HG02885 (cell line): ENCODE measurements around the gene MAN1A1.

Source experiments
- ATAC-seq: cut with Tn5 transposase; IDR thresholded peaks from one replicate; pipeline ENCODE4 v1.9.1; 2021; ENCODE audit warnings: mild to moderate bottlenecking; ENCODE audit not compliant: unreplicated experiment, poor library complexity

MAN1A1 gene

DNA sequence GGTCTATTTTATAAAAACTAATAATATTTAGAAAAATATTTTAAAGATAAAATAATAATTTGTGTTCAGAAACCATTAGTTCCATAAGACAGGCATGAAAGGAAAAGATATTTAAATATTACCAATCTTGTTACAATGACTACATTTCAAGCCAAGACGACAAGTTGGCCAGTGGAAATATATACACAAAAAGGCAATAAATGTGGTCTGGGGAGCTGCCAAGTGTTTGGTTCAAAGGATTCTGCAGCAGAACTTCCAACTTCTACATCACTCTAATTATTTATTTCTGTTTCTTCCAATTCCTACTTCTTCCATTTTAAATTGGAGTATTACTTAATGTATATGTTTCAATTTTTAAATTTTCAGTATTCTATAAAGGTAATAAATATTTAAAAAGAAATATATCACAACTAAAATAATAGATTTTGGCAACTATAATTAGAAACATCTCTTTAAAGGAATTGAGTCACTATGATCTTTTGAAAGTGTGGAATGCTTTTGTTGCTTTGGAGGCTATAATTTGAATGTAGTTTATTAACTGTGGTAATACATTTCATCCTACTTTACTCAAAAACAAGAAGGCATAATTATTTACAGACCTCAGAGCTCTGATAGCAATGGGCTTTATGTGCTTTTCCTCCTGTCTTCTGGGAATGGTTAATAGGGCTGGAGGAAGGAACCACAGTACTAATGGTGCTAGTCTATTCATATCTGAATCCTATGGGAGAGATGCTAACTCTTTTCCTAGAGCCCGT is 141.4 kb downstream of the MAN1A1 start:
- ATAC-seq, result no peak

GRCh38 chr6:119207327-119207726 is 142.2 kb downstream of the MAN1A1 start:
- no peak for ATAC-seq

DNA sequence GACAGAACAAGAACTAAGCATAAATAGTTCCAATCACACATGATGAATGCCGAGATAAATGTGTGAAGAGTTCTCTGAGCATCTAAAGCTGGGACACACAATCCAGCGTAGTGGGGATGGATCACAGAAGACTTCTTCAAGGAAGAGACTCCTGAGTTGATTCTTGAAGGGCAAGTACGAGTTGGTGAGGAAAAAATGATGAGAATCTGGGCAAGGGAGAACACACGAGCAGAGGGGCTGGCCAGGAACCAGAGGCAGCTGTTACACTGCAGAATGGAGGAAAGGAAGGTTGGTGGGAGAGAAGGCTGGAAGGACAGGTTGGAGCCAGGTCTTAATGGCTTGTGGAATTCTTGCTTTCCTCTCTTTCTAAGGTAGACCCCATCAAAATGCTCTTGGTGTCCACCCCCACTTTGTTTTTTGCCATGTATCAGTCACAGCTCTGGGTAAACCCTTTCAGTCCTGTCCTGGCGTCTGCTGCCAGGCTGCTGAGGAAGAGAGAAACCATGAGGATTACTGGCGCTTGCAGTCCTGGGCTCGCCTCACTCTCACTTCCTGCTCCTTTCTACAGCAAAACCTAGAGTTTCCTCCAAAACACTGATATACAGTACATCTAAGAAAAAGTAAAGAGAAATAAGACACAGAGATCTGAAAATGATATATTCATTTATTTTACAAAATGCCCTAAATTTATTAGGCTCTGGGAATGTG is 143.5 kb downstream of the MAN1A1 start:
- peak; percentile 89 for ATAC-seq

- ATAC-seq, result no peak
These were observed 144.8 kb downstream of the MAN1A1 start for GRCh38 chr6:119204719-119205118.

DNA sequence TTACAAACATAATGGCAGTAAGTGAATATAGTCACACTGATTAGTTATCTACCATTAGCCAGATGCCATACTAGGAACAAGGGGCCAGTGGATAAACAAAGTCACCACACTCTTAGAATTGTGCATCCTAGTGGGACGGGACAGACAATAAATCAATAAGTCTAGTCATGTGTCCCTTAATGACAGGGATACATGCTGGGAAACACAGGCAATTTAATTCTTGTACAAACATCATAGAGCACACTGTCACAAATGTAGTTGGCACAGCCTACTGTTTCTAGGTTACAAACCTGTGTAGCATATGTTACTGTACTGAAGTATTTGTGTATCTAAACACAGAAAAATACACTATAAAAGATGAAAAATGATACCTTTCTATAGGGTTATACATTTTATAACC is 148.1 kb downstream of the MAN1A1 start:
- ATAC-seq, result no peak

DNA sequence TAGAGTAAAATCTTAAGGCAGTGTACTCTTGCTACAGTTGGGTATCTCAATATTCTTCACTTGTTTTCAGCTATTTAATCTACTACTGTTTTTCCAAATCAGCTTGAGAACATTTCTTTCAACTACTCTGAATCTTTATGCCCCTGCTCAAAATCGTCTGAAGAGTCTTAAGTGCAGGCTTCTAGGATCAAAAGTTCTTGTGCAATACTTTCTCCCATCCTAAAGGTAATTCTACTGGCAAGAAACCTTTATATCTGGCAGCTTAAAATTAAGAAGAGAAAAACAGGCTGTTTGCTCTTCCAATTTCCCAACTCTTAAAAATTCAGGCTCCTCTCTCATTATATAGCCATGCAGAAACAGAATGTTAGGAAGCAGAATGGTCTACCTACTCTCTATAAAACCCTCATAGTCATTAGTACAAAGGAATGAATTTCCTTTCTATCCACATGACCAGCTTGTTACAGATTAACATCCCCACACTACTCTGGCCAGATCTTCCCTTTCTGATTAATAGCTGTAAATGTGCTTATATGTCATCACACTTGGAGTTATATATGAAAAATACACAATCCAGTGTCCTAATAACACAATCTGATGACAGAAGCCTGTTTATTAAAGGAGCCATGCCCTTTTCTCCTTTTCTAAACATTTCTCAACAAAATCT is 148.9 kb downstream of the MAN1A1 start:
- no peak for ATAC-seq

GRCh38 chr6:119197271-119197670 is 152.3 kb downstream of the MAN1A1 start:
- ATAC-seq, result no peak

DNA sequence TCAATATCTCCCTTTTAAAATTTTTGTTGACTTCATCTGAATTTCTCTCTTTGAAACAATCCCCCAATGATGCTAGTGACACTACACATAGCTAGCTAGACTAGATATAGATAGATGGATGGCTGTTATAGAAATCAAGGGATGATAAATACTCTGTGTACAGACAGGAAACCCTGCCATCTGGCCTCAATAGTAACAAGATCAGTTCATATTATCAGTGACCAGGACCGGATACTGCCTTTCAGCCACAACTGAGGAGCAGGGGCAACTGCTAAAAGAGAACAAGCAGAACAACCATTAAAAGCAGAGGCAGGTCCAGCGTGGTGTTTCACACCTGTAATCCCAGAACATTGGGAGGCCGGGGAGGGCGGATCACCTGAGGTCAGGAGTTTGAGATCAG is 152.8 kb downstream of the MAN1A1 start:
- no peak for ATAC-seq

DNA sequence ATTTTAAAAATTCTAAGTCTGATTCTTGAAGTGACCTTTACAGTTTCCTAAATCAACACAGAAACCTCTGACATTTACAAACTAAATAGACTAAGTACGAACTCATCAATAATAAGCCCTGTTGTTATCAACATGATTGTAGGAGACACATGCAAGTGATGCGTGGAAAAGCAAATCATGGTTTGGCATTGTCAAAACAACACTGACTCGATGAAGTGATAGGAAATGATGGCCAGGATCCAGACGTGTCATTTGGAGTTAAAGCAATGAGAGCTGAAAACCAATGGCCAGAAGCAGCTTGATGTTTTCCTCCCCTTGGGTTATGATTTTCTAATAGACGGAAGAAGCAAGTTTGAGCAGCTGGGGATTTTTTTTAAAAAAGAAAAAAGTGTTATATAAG is 153.7 kb downstream of the MAN1A1 start:
- no peak for ATAC-seq

DNA sequence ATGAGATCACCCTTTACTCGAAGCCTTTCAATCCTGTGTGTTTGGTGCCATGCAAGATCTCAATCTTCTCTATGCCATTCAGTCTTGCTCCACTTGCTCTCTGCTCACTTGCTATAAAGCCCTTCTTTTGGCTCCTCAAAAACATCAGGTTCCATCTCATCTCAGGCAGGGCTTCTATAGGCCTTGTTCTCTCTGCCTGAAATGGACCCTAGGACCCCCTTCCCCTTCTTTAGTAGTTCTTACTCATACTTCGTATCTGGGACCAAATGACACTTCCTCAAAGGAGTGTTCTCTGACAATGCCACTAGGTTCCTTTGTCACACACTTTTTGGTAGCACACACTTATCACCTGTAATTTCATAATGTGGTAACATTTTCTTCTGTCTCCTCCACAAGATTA is 154.4 kb downstream of the MAN1A1 start:
- ATAC-seq, result no peak

DNA sequence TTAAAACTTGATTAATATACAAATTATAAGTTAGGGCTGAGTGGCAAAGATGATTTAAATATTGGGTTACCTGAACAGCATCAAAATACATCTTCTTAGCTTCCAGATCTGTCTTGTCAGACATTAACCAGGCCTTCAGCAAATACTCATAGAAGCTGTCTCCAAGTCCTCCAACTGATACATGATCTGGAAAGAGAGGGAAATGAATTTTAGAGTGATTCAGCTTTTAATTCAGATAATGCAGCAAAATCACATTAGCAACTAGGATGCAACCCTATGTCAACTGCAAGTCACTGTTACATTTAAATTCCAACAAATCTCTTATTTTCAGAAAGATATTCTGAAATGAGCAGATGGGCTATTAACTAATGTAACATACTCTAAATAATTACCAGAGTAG is 155.9 kb downstream of the MAN1A1 start:
- ATAC-seq, result no peak

- no peak for ATAC-seq
These were observed 157.4 kb downstream of the MAN1A1 start for GRCh38 chr6:119192200-119192599.

GRCh38 chr6:119190176-119190575 is 159.4 kb downstream of the MAN1A1 start:
- no peak for ATAC-seq

DNA sequence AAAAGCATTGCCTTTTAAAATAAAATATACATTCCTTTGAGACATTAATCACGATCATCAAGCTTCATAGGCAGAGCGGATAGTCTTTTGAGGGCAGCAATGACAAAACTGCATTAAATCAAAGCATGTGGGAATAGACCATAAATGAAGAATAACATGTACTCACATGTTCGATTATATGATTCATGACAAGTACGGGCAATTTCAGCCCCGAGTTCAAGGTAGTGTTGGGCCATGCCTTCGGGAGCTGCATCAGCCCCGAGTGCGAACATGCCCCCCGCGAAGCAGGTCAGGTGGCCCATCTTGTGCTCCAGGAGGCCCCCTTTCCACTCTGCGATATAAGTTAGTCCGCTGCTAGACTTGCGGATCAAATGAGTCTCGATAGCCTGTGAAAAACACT is 160.1 kb downstream of the MAN1A1 start:
- no peak for ATAC-seq

DNA sequence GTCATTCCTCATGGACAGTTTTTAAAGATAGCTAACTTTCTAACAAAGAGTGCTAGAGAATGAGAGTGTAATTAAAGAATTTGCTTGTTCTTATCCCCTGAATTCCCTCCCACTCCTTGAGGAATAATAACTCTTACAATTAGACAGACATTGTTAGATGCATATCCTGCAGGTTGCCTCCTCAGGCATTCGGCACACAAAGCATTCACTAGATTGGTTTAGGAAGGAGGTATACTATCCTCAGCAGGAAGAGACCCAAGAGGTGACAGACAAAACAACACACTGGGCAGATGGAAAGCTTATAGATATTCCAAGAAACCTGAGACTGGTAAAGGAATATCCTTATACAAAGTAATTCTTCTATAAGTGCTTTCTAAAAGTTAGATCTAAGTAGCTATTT is 162.0 kb downstream of the MAN1A1 start:
- ATAC-seq, result no peak

- no peak for ATAC-seq
These were observed 163.1 kb downstream of the MAN1A1 start for GRCh38 chr6:119186490-119186889.

DNA sequence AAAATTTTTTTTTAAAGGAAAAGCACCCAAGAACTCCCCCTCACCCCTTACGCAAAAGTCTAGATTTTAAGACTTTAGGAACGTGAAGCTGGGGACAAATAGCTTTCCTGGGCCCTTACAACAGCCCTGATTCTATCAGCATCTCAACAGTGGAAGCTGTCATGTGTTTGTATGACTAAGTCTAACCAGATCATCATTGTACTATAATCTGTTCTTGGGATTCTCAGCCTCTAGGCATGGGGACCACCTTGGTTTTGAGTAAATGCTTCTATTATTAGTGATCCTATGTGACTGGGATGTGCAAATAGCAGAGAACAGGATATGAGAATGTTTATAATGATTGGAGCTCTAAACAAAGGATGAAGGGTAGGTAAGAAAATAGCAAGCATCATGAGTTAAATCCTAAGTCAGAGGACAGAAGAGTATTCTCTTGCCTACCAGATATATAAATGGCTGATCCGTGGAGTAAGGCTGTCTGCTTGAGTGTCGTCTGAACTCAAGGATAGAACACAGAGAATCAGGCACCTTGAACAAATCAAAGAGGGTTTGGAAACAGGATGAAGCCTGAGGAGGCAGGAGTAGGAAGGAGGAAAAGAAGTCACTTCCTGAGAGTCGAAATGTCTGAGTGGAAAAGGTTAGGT is 165.4 kb downstream of the MAN1A1 start:
- ATAC-seq, result no peak

GRCh38 chr6:119183457-119183856 is 166.1 kb downstream of the MAN1A1 start:
- ATAC-seq, result no peak

GRCh38 chr6:119182875-119183274 is 166.7 kb downstream of the MAN1A1 start:
- ATAC-seq, result no peak

- ATAC-seq, result no peak
These were observed 167.3 kb downstream of the MAN1A1 start for GRCh38 chr6:119182216-119182803.

DNA sequence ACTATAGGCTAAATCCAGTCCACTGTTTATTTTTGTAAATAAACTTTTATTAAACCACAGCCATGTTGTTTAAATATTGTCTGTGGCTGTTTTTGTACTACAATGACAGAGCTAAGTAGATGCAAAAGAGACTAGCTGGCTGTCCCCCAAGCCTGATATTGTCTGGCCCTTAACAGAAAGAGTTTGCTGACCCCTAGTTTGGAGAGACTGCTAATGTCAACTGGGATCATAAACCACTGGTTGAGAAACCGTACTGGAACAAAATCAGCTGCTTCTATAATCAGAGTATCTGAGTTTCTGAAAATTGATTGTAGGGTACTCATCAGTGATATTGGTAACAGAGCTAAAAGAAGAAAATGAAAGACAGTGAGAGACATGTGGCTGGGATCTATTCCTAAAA is 168.5 kb downstream of the MAN1A1 start:
- ATAC-seq, result no peak
